Gastroesophageal sphincter (tissue), 4 donors: ENCODE measurements around the gene PDE8A. TPM values are rescaled to one million over a fixed set of nuclear protein-coding genes. Genes with fewer than 3 reads are reported as not detected.

ENCODE experiments used
- ATAC-seq: fragments of 150-250 bp; one replicate; pipeline ENCODE4 v1.9.1; 2016; ENCODE audit warnings: mild to moderate bottlenecking, moderate library complexity
- H3K27ac ChIP-seq, 4 donors: fragments of 200-600 bp; sonication (generic) in 3 of 4; 1 replicate in 3 of 4; 2 replicates in 1 of 4; pipeline ENCODE4 v1.5.1; 2016 to 2019
- H3K27me3 ChIP-seq: fragments of 200-600 bp; sonication (generic); one replicate; pipeline ENCODE4 v1.5.1; 2019
- H3K36me3 ChIP-seq, 2 donors: fragments of 200-600 bp; sonication (generic); one replicate each; pipeline ENCODE4 v1.5.1; 2019; ENCODE audit warnings: control low read depth in 1 of 2
- H3K4me1 ChIP-seq, 3 donors: fragments of 200-600 bp; sonication (generic); 1 replicate in 2 of 3; 2 replicates in 1 of 3; pipeline ENCODE4 v1.5.1; 2016 to 2019; ENCODE audit warnings: control low read depth in 2 of 3
- H3K4me3 ChIP-seq, 2 donors: fragments of 200-600 bp; sonication (generic); one replicate each; pipeline ENCODE4 v1.5.1; 2019; ENCODE audit warnings: mild to moderate bottlenecking in 1 of 2, moderate library complexity in 1 of 2
- H3K9me3 ChIP-seq, 3 donors: fragments of 200-600 bp; sonication (generic); one replicate each; pipeline ENCODE4 v1.5.1; 2017 to 2019; ENCODE audit warnings: control low read depth in 2 of 3
- EP300 ChIP-seq: sonication (generic); formaldehyde crosslinking; IDR thresholded peaks from one replicate; pipeline ENCODE4 v1.6.1; 2017; ENCODE audit warnings: antibody characterized with exemption, mild to moderate bottlenecking
- POLR2A ChIP-seq, 2 donors: fragments of 450-650 bp; IDR thresholded peaks; one replicate each; pipeline ENCODE4 v1.6.1; 2017; ENCODE audit warnings: antibody characterized with exemption in 2 of 2, mild to moderate bottlenecking in 2 of 2, moderate library complexity in 1 of 2
- POLR2AphosphoS5 ChIP-seq: sonication (generic); formaldehyde crosslinking; IDR thresholded peaks from one replicate; pipeline ENCODE4 v1.6.1; 2017; ENCODE audit warnings: antibody characterized with exemption
- WGBS, 2 donors: methylation state at CpG; one replicate each; pipeline ENCODE4 v1.1.5; 2018; ENCODE audit warnings: low coverage in 1 of 2; 5-methylcytosine and 5-hydroxymethylcytosine counted together
- total RNA-seq, 4 donors: library from RNA; depleted of rRNA; stranded (reverse); fragments of >200 nt; gene quantifications; one replicate each; pipeline ENCODE4 v1.1.0, GENCODE V29; 2016
- TF ChIP-seq, protein P1 (sequence below), 4 experiments: fragments of 200-600 bp in 2 of 4; fragments of 450-650 bp in 2 of 4; sonication (generic) in 1 of 4; IDR thresholded peaks; one replicate each; pipeline ENCODE4 v1.5.1; 2017 to 2019; ENCODE audit warnings: antibody characterized with exemption in 4 of 4, mild to moderate bottlenecking in 2 of 4, moderate library complexity in 2 of 4

PDE8A gene
- total RNA-seq, 4 donors from 2014 or later: 34.6 to 73.2 (median 56.2) TPM

DNA sequence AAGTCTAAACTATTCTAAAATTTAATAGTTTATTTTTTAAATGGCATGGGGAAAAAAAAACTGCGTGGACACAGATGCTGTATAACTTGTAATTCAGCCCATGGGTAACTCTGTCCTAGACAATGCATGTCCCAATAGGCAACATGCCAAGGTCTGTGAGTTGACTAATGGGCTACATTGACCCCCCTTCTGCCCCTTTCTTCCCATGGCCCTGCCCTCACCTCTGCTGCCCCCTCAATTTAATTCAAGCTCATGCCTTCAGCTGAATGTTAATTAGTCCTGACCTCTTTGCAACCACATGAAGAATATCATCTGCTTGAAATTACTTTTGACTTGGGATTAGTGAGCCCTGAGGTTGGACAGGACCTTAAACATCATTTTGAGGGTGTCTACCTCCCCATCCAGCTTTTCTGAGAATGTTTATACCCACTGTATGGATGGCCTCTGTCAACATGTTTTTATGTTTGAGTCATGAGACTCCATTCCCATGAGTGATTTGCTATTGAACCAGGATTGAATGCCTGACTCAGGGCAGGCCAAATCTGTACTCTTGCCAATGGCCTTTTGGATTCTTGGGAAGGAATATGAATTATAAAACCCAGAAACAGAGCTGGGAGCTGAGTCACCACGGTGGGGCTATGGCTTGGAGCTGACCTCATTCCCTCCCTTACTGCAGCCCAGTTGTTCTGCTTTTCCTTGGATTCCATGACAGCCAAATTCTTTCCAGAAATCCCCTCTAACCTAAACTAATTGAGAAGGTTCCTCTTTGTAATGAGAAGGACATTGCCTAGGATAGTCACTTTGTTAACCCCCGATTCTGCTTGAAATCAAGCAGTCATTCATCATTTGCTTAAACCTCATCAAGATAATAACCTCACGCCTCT is 33.5 kb upstream of the PDE8A start:
- ATAC-seq: peak; percentile 66
- no peak overlapping the region for H3K4me3 ChIP-seq
- H3K9me3 ChIP-seq: no peaks in the 10 kb centered on the region
- H3K36me3 ChIP-seq: no peaks in the 10 kb centered on the region
- H3K4me1 ChIP-seq: peaks cover 0 to 13% (median 2%) of the 10 kb centered on the region in 3 donors
- 39 to 55% methylated on average over 3 to 4 of the region's 4 CpGs for WGBS, 2 donors
- TF ChIP-seq EP300: no peak
- TF ChIP-seq, protein P1, sequence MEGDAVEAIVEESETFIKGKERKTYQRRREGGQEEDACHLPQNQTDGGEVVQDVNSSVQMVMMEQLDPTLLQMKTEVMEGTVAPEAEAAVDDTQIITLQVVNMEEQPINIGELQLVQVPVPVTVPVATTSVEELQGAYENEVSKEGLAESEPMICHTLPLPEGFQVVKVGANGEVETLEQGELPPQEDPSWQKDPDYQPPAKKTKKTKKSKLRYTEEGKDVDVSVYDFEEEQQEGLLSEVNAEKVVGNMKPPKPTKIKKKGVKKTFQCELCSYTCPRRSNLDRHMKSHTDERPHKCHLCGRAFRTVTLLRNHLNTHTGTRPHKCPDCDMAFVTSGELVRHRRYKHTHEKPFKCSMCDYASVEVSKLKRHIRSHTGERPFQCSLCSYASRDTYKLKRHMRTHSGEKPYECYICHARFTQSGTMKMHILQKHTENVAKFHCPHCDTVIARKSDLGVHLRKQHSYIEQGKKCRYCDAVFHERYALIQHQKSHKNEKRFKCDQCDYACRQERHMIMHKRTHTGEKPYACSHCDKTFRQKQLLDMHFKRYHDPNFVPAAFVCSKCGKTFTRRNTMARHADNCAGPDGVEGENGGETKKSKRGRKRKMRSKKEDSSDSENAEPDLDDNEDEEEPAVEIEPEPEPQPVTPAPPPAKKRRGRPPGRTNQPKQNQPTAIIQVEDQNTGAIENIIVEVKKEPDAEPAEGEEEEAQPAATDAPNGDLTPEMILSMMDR (IDR thresholded peaks at IDR 0.05): no peak
- TF ChIP-seq POLR2AphosphoS5: no peak
- TF ChIP-seq POLR2A (IDR thresholded peaks at IDR 0.05): no peak
- H3K27me3 ChIP-seq: no peaks in the 10 kb centered on the region
- H3K27ac ChIP-seq: peak overlapping the region in 3 of 4 donors; percentile 1 to 60 (median 39)

DNA sequence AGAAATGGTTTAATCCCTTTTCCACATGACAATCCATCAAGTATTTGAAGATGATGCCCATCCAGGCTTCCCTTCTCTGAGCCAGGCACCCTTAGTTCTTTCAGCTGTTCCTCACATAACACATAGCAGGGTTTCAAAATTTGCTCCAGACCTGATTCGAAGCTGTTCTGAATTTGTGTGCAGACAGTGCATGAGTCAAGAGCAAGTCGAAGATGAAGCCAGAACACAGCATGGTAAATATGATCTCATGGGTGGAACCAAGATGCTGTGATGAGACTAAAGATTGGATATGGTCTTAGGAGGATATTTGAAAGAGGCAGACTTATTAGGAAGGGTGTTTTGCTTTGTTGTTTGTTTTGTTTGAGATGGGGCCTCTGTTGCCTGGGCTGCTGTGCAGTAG is 32.6 kb upstream of the PDE8A start:
- Histone ChIP-seq H3K4me1 (peaks cover 0 to 13% (median 2%) of the 10 kb centered on the region in 3 donors), H3K9me3 (no peaks in the 10 kb centered on the region), H3K27me3 (no peaks in the 10 kb centered on the region), H3K27ac (peak overlapping the region in 1 of 4 donors; percentile 39), H3K36me3 (no peaks in the 10 kb centered on the region), H3K4me3 (no peak overlapping the region)
- WGBS, 2 donors: 18% methylated on average over 2 of the region's 2 CpGs; no CpG with 5 or more reads in 1 of the 2 donors
- no peak for ATAC-seq
- TF ChIP-seq POLR2AphosphoS5: no peak
- TF ChIP-seq POLR2A (IDR thresholded peaks at IDR 0.05): no peak
- TF ChIP-seq, protein P1 (IDR thresholded peaks at IDR 0.05): no peak
- no peak for TF ChIP-seq EP300

DNA sequence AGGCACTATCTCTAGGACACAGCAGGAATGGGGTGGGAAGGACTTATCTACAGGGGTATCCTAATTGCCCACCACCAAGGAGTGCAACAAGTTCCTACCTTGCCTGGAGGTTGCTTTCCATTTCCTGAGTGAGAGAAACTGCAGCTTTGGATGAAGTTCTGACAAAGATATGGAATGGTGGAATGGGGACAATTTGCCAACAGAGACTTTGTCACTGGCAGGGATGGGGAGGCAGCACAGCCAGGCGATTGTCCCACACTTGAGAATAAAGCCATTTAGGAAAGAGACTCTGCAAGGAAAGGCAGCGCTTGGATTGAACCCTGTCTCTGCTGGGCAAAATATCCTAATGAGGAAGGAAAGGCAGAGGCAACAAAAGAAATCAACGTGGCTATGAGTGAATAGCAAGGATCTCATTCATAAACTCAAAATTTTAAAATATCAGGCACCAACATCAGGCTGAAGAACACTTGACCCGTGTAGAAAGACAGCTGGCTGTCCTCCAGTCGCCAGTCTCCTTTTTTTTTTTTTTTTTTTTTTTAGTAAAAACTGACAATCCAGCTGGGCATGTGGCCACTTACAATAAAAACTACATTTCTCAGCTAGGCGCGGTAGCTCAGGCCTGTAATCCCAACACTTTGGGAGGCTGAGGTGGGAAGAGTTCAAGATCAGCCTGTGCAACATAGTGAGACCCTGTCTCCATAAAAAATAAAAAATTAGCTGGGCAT is 31.6 kb upstream of the PDE8A start:
- Histone ChIP-seq H3K27ac (no peak overlapping the region), H3K36me3 (no peaks in the 10 kb centered on the region), H3K4me3 (no peak overlapping the region), H3K4me1 (peaks cover 0 to 13% (median 2%) of the 10 kb centered on the region in 3 donors), H3K27me3 (no peaks in the 10 kb centered on the region), H3K9me3 (no peaks in the 10 kb centered on the region)
- ATAC-seq: no peak
- WGBS, 2 donors: 56 to 74% methylated on average over 5 to 6 of the region's 7 CpGs
- TF ChIP-seq, protein P1 (IDR thresholded peaks at IDR 0.05): no peak
- no peak for TF ChIP-seq POLR2AphosphoS5
- TF ChIP-seq EP300: no peak
- TF ChIP-seq POLR2A (IDR thresholded peaks at IDR 0.05): no peak

DNA sequence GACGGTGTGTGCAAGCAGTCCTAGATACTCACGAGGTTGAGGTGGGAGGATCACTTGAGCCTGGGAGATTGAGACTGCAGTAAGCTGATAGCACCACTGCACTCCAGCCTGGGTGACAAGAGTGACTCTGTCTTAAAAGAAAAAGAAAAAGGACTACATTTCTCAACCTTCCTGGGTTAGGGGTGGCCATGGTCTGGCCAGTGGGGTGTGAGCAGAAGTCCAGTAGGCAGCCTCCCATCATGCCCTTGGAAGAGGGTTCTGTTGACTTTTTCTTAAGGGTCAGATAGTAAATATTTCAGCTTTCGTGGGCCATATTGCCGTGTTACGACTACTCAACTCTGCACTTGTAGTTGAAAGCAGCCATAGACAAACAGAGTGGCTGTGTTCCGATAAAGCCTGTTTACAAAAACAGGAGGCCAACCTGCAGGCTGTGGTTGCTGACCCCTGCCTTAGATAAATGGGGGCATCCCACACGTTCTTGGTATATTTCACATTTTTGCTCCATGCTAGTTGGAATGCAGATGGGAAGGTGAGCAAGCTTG is 31.0 kb upstream of the PDE8A start:
- TF ChIP-seq POLR2AphosphoS5 (no peak), EP300 (no peak), POLR2A (IDR thresholded peaks at IDR 0.05) (no peak)
- TF ChIP-seq, protein P1 (IDR thresholded peaks at IDR 0.05): no peak
- Histone ChIP-seq H3K4me1 (peaks cover 0 to 20% (median 2%) of the 10 kb centered on the region in 3 donors), H3K9me3 (no peaks in the 10 kb centered on the region), H3K36me3 (no peaks in the 10 kb centered on the region), H3K27ac (no peak overlapping the region), H3K4me3 (no peak overlapping the region), H3K27me3 (no peaks in the 10 kb centered on the region)
- 67 to 81% methylated on average over 2 to 4 of the region's 7 CpGs for WGBS, 2 donors
- ATAC-seq: no peak
